HG02943 (cell line): ENCODE measurements around the gene ITIH1.
"Not testable (repeated sequence)": the region's sequence is repeated elsewhere in the genome, so short reads cannot be mapped to it uniquely, and the experiment has no call there.

ENCODE experiments used
- ATAC-seq: cut with Tn5 transposase; IDR thresholded peaks from one replicate; pipeline ENCODE4 v1.9.1; 2021; ENCODE audit warnings: mild to moderate bottlenecking, low read depth, moderate library complexity; ENCODE audit not compliant: unreplicated experiment

The ITIH1 gene

DNA sequence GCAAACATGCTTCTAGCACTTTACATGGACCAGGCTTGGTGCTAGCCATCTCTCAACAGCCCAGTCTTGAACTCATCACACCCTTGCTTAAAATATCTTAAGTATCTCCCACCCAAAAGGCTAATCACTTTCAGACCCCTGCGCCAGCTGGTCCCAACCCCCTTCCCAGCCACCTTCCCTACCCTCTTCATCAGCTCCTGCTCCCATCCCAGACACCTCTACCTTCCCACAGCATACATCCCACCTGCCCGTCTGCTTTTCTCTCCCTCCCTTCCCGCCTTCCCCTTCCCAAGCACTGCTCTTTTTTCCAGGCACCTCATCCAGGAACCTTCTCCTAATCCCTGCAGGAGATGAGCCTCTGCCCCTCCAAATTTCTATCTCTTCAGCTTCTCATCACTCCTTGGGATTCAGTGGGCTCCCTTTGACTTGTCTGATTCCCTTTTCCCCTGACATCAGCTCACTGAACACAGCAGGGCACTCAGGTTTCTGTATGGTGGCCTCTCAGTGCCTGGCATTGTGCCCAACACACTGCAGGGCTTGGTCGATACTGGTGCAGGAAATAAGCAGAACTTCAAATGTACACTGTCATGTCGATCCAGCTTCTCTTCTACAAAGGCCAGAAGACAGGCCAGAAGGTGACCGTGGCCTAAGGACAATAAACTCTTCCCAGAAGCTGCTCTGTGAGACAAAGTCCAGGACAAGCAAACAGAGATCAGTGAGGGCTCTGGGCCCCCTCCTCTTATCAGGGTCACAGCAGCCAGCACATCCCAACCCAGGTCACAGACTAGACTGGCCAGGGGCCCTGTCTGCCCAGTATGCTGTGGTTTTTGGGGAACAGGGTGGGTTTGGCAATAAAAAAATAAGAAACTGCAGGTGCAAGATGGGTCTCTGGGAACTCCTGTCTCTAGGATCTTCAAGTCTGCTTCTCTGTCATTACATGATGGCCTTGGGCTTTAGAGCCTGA lies 2.2 kb upstream of the ITIH1 start:
- no peak for ATAC-seq

- ATAC-seq: no peak
These were observed 1.5 kb upstream of the ITIH1 start for GRCh38 chr3:52775877-52776276.

- not testable (repeated sequence) for ATAC-seq
These were observed 913 bp upstream of the ITIH1 start for GRCh38 chr3:52776486-52776885.

DNA sequence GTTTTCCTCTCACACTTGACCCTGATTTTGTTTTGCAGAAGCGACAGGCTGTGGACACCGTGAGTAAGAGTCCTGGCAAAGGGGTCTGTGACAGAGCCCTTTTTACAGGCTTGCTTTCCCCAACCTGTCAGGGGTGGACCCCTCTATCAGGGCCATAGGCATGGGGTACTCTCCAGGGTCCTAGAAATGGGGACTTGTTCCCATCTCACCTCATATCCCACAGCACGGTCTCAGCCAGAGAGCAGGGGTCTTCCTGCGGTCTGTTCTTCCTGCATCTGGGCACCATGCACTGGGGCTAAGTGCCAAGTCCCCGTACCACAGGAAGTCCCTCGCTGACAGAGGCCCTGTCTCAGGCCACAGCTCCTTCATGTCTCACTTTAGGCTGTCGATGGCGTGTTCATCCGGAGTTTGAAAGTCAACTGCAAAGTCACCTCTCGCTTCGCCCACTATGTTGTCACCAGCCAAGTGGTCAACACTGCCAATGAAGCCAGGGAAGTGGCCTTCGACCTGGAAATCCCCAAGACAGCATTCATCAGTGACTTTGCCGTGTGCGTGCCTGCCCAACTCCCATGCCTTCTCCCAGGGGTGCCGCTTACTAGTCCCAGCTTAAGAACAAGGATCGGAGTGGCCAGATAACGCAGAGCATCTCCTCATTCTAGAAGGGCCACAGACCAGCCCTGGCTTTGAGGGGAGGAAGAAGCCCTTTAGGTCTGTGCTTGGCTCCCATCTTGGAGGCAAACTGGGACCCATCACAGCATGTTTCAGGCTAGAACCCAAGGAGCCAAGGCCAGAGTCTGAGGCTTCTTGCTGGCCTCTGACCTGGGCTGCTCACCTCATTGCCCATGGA lies 783 bp downstream of the ITIH1 start:
- ATAC-seq: no peak

DNA sequence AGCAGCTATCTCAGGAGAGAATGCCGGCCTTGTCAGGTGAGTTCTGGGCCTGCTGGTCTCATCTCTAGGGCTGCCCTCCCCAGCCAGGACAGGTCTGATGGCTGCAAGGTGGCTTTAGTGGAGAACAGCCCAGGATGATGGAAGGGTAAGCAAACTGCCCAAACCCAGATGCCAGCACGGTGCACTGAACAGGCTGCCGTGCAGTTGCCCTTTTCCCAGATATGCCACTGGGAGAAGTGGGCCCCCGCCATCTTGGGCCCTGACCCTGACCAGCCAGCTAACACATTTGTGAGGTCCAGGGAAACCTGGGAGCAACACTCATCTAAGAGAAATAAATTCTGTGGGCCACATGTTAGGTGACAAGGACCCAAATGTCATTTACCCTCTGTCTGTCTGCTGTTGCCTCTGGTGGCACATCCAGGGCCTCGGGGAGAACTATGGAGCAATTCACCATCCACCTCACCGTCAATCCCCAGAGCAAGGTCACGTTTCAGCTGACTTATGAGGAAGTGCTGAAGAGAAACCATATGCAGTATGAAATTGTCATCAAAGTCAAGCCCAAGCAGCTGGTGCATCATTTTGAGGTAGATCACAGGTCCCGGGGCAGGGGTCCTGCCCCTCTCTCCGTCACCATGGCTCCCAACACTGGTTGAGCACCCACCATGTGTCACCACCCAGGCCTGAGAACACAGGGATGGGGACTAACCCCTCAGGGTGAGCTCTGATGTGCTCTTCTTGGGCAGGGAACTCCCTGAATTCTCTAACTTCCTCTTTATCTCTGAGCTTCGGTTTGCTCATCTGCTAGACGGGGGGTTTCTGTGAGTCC lies 1.8 kb downstream of the ITIH1 start:
- ATAC-seq: no peak

DNA sequence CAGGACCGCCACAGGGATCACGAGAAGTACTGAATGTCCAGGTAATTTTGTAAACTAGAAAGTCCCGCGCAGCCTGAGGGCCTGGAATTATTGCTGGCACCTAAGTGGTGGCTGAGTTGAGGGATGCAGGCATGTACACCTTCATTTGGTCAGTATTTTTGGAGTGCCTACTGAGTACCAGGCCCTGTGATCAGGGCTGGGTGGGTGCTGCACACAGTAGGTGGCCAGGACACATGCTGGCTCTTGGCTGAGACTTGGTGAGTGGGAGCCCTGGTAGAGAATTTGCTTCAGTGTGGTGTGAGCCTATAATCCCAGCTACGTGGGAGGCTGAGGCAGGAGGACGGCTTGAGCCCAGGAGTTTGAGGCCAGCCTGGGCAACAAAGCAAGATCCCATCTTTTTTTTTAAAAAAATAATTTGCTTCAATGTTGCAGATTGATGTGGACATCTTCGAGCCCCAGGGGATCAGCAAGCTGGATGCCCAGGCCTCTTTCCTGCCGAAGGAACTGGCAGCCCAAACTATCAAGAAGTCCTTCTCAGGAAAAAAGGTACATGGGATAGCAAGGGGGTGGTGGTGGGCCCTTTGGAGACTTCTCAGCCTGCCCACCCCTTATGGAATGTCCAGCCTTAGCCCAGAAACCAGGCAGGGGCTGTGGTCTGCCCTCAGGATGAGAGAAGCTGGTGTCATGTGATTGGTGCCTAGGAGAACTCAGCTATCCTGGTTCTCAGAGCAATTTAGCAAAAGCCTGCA lies 2.6 kb downstream of the ITIH1 start:
- no peak for ATAC-seq

DNA sequence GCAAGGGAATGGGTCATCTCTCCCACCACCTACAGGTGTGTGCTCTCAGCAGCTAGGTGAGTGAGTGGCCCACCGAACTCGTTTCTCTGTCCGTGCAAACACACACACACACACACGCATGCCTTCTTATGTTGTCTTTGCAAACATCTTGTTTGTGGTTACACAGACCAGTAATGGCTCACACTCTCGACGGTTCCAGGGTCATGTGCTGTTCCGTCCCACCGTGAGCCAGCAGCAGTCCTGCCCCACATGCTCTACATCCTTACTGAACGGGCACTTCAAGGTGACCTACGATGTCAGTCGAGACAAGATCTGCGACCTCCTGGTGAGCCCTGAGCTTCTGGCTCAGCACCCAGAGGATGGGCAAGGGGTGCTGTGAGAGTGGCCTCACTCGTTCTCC lies 4.3 kb downstream of the ITIH1 start:
- ATAC-seq: no peak

GRCh38 chr3:52782412-52783210 lies 5.2 kb downstream of the ITIH1 start:
- ATAC-seq: no peak

DNA sequence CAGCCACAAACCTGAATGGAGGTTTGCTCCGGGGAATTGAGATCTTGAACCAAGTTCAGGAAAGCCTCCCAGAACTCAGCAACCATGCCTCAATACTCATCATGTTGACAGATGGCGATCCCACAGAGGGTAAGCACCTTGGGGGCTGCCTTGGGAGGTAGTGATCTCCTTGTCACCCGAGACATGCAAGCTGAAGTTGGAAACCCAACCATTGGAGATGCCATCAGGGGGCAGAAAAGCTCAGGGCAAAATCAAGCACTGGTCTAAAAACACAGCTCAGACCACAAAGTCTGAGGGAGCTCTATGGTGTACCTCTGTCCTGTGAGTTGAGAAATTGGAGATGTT lies 5.8 kb downstream of the ITIH1 start:
- no peak for ATAC-seq

DNA sequence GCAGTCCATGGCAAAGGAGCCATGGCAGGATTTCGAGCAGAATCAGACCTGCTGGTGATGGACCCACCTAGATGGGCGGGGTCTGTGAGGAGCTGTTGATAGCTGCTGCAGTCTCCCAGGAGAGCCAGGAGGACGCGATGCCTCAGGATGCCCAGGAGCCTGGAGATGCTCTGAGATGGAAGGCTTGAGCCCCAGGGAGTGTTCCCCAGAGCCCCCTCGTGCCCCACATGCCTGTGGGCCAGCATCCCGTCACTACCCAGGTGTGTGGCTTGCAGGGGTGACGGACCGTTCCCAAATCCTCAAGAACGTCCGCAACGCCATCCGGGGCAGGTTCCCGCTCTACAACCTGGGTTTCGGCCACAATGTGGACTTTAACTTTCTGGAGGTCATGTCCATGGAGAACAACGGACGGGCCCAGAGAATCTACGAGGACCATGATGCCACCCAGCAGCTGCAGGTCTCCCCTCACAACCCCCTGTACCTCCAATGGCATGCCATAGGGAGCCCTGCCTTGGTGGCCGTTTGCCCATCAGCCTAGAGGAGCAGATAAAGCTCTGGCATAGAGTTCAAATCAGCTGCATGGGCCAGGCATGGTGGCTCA lies 6.7 kb downstream of the ITIH1 start:
- no peak for ATAC-seq

DNA sequence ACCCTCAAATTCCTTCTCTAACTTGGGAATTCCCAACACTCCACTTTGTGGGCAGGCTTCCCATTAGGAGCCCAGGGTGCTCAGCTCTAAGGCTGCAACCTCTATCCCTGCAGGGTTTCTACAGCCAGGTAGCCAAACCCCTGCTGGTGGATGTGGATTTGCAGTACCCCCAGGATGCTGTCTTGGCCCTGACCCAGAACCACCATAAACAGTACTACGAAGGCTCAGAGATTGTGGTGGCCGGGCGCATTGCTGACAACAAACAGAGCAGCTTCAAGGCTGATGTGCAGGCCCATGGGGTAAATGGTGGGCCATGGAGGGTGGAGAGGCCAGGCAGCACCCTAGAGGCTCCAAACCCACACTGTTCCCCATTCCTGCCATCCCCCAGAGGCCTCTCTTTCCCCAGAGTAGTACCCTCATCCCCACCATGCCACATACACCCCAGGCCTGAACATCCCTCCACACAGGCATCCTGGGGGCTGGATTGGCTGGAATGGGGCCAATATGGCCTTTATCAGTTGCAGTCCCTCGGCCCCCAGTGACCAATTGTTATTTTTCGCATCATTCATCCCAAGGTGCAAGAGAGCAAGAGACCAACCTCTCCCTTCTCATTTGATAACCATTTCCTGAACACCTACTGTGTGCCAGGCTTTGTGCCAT lies 7.7 kb downstream of the ITIH1 start:
- no peak for ATAC-seq

GRCh38 chr3:52786330-52787215 lies 9.2 kb downstream of the ITIH1 start:
- no peak for ATAC-seq

- ATAC-seq: no peak
These were observed 9.8 kb downstream of the ITIH1 start for GRCh38 chr3:52787246-52787645.

- ATAC-seq: no peak
These were observed 10.6 kb downstream of the ITIH1 start for GRCh38 chr3:52787672-52788625.

GRCh38 chr3:52788890-52789745 lies 11.7 kb downstream of the ITIH1 start:
- ATAC-seq: no peak

- ATAC-seq: no peak
These were observed 12.3 kb downstream of the ITIH1 start for GRCh38 chr3:52789746-52790040.
